GM10266 (cell line): ENCODE results near the gene TGFBR2.

Experiments
- DNase-seq: peaks from one replicate; pipeline ENCODE4 v3.0.0; 2012; ENCODE audit errors: extremely low spot score
- TF ChIP-seq, protein P1 (sequence below): IDR thresholded peaks from 2 replicates; pipeline ENCODE4 v1.5.1; 2012; ENCODE audit warnings: mild to moderate bottlenecking, low read depth; ENCODE audit not compliant: control insufficient read depth, insufficient read depth; ENCODE audit errors: missing control alignments

TGFBR2 gene

DNA sequence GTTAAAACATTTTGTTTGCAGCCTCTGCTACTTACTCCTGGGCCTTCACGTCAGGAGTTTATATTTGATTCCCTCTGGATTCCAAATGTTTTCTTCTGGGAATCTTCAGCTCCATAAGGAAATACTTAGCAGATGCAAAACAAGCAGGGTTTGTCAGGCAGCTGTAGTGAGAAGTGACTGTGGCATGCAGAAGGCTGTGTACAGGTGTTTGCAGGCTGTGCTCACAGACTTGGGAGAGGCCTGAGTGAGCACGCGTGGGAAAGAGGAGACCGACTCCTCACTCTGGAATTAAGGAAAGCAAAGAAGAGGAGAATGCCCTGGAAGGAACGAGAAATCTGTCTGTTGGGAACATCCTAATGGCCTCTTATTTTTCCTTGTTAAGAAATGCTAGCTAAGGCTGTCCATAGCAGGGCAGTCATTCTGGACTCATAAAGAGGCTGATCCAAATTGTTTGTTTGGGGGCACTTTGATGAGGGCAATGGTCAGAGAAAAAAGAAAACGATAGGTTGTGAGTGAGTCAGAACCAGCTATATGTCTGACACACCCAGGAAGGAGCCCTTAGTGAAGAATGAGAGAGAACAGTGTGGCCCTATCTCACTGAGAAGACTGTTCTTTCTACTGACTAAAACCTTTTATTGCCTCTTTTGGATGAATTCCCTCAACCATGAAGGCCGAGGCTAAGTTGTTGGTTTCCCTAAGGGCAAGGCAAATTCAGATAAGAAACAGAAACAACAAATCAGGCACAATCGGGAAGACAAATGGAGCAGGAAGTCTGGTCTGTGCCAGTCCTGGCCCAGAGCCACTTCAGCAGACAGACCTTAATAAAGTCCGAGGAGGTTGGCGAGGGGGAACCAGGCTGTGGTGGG, 82.6 kb downstream of the TGFBR2 start:
- TF ChIP-seq, protein P1, sequence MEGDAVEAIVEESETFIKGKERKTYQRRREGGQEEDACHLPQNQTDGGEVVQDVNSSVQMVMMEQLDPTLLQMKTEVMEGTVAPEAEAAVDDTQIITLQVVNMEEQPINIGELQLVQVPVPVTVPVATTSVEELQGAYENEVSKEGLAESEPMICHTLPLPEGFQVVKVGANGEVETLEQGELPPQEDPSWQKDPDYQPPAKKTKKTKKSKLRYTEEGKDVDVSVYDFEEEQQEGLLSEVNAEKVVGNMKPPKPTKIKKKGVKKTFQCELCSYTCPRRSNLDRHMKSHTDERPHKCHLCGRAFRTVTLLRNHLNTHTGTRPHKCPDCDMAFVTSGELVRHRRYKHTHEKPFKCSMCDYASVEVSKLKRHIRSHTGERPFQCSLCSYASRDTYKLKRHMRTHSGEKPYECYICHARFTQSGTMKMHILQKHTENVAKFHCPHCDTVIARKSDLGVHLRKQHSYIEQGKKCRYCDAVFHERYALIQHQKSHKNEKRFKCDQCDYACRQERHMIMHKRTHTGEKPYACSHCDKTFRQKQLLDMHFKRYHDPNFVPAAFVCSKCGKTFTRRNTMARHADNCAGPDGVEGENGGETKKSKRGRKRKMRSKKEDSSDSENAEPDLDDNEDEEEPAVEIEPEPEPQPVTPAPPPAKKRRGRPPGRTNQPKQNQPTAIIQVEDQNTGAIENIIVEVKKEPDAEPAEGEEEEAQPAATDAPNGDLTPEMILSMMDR: no peak
- no peak for DNase-seq

GRCh38 chr3:30690199-30690598, 83.8 kb downstream of the TGFBR2 start:
- TF ChIP-seq, protein P1: no peak
- no peak for DNase-seq

GRCh38 chr3:30691249-30691880, 85.0 kb downstream of the TGFBR2 start:
- no peak for DNase-seq
- TF ChIP-seq, protein P1: no peak

GRCh38 chr3:30691944-30692343, 85.5 kb downstream of the TGFBR2 start:
- DNase-seq: no peak
- TF ChIP-seq, protein P1: no peak

GRCh38 chr3:30692498-30693130, 86.2 kb downstream of the TGFBR2 start:
- TF ChIP-seq, protein P1: no peak

GRCh38 chr3:30693470-30694120, 87.2 kb downstream of the TGFBR2 start:
- DNase-seq: peak; percentile 53
- TF ChIP-seq, protein P1: peak; percentile 70

More at GRCh38 chr3:30692498-30693130, 86.2 kb downstream of the TGFBR2 start:
- DNase-seq: no peak
